Activated naive CD8-positive, alpha-beta T cell treated with anti-CD3 and anti-CD28 coated beads for 36 hours (primary cell): Measurements from ENCODE around the gene SRRT. TPM values are rescaled to one million over a fixed set of nuclear protein-coding genes. Genes with fewer than 3 reads are reported as not detected.
A peak's percentile ranks its signal among the peaks of the same experiment; 100 is the strongest.

Experiments used
- DNase-seq: peaks from one replicate; pipeline ENCODE4 v3.0.0; 2021
- H3K27ac Mint-ChIP-seq: one replicate; pipeline ENCODE4 v1.8.0; 2022; ENCODE audit warnings: mild to moderate bottlenecking, moderate library complexity, mixed read lengths
- H3K27me3 Mint-ChIP-seq: one replicate; pipeline ENCODE4 v1.8.0; 2022; ENCODE audit warnings: mild to moderate bottlenecking, mixed read lengths
- H3K36me3 Mint-ChIP-seq: one replicate; pipeline ENCODE4 v1.8.0; 2021; ENCODE audit warnings: mild to moderate bottlenecking, mixed read lengths
- H3K4me1 Mint-ChIP-seq: one replicate; pipeline ENCODE4 v1.8.0; 2021; ENCODE audit warnings: mixed read lengths
- H3K4me3 Mint-ChIP-seq: one replicate; pipeline ENCODE4 v1.8.0; 2022; ENCODE audit warnings: mild to moderate bottlenecking, moderate library complexity, mixed read lengths
- H3K9me3 Mint-ChIP-seq: one replicate; pipeline ENCODE4 v1.8.0; 2022; ENCODE audit warnings: mixed read lengths
- total RNA-seq, 2 experiments: library from RNA; stranded (reverse); gene quantifications; one replicate each; pipeline ENCODE4 v1.2.3, GENCODE V29; 2021

SRRT gene
- total RNA-seq, 2 experiments from 2014 or later = 296 to 297 TPM

- Mint-ChIP-seq H3K36me3 (peaks cover 57% of the 10 kb centered on the region), H3K9me3 (no peaks in the 10 kb centered on the region), H3K4me1 (peaks cover 50% of the 10 kb centered on the region), H3K27me3 (no peaks in the 10 kb centered on the region), H3K27ac (peak overlapping the region; percentile 62), H3K4me3 (peak overlapping the region; percentile 39)
- DNase-seq = no peak
These were observed 10.0 kb downstream of the SRRT start for GRCh38 chr7:100884736-100885439.

GRCh38 chr7:100885440-100886141, 10.7 kb downstream of the SRRT start:
- Mint-ChIP-seq H3K9me3 (no peaks in the 10 kb centered on the region), H3K27me3 (peaks cover 6% of the 10 kb centered on the region), H3K36me3 (peaks cover 52% of the 10 kb centered on the region), H3K27ac (peak overlapping the region; percentile 62), H3K4me1 (peaks cover 52% of the 10 kb centered on the region), H3K4me3 (no peak overlapping the region)
- DNase-seq = no peak

GRCh38 chr7:100886142-100886935, 11.4 kb downstream of the SRRT start:
- Mint-ChIP-seq H3K27ac (peak overlapping the region; percentile 91), H3K4me3 (peak overlapping the region; percentile 50), H3K36me3 (peaks cover 46% of the 10 kb centered on the region), H3K4me1 (peaks cover 55% of the 10 kb centered on the region), H3K9me3 (no peaks in the 10 kb centered on the region), H3K27me3 (peaks cover 12% of the 10 kb centered on the region)
- DNase-seq = no peak

DNA sequence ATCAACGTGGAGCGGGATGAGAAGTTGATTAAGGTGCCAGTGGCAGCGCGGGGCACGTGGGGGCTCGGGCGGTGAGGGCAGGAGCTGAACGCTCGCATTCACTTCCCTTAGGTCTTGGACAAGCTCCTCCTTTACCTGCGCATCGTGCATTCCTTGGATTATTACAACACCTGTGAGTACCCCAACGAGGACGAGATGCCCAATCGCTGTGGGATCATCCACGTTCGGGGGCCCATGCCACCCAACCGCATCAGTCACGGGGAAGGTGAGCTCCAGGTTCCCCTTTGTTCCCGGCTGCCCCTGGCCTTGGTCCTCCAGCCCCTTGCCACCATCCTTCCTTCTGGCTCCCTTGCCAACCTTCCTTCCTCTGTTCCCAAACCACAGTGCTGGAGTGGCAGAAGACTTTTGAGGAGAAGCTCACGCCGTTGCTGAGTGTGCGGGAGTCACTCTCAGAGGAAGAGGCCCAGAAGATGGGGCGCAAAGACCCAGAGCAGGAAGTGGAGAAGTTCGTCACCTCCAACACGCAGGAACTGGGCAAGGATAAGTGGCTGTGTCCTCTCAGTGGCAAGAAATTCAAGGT, 12.1 kb downstream of the SRRT start:
- peak overlapping the region; percentile 91 for H3K27ac Mint-ChIP-seq
- H3K4me1 Mint-ChIP-seq = peaks cover 56% of the 10 kb centered on the region
- H3K4me3 Mint-ChIP-seq = peak overlapping the region; percentile 87
- no peaks in the 10 kb centered on the region for H3K9me3 Mint-ChIP-seq
- peaks cover 43% of the 10 kb centered on the region for H3K36me3 Mint-ChIP-seq
- peaks cover 19% of the 10 kb centered on the region for H3K27me3 Mint-ChIP-seq
- DNase-seq = no peak

- H3K4me1 Mint-ChIP-seq = peaks cover 56% of the 10 kb centered on the region
- H3K27ac Mint-ChIP-seq = peak overlapping the region; percentile 91
- H3K9me3 Mint-ChIP-seq = no peaks in the 10 kb centered on the region
- H3K4me3 Mint-ChIP-seq = peak overlapping the region; percentile 87
- peaks cover 24% of the 10 kb centered on the region for H3K27me3 Mint-ChIP-seq
- peak; percentile 61 for DNase-seq
- peaks cover 43% of the 10 kb centered on the region for H3K36me3 Mint-ChIP-seq
These were observed 12.8 kb downstream of the SRRT start for GRCh38 chr7:100887516-100888290.

- H3K27ac Mint-ChIP-seq = peak overlapping the region; percentile 91
- DNase-seq = no peak
- H3K9me3 Mint-ChIP-seq = no peaks in the 10 kb centered on the region
- H3K4me1 Mint-ChIP-seq = peaks cover 51% of the 10 kb centered on the region
- H3K27me3 Mint-ChIP-seq = peaks cover 28% of the 10 kb centered on the region
- H3K4me3 Mint-ChIP-seq = peak overlapping the region; percentile 87
- peaks cover 38% of the 10 kb centered on the region for H3K36me3 Mint-ChIP-seq
These were observed 13.5 kb downstream of the SRRT start for GRCh38 chr7:100888291-100888987.

DNA sequence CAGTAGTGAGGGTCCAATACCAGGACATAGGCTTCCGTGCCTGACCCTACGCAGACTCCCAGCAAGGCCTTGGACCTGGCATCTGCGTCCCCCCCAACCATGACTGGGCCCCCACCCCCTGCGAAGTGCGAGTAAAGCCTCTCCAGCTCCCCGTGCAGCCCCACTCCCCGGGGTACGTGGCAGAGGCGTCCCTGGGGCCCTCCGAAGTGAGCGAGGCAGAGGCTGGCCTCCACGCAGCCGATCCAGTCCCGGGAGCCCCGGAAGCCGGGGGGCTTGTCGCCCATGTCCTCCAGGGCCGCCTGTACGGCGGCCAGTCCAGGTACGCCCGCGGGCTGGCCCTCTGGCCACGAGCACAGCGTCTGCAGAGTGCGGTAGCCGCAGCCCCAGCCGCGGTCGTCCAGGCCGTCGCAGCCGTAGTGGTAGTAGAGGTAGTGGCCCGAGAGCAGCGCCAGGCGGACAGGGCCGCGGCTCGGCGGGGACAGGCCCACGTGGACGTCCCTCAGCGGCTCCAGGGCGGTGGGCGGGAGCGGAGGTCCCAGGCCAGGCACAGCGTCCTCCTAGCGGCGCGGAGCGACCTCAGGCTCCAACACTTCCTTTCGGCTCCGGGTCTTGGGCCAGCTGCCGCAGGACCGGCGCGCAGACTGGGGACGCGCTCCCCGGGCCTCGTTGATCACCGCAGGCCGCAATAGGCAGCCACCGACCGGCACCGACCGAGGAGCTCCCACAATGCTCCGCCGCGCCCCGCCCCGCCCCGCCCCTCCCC, 14.3 kb downstream of the SRRT start, which contains the start of gene UFSP1:
Gene UFSP1 (minus strand): TSS at position 728 of the 763 bp plus-strand sequence. CDS start 444 bp downstream, at position 284.
- peaks cover 32% of the 10 kb centered on the region for H3K36me3 Mint-ChIP-seq
- peaks cover 33% of the 10 kb centered on the region for H3K27me3 Mint-ChIP-seq
- peak within 1 kb of the TSS; percentile 91 for H3K27ac Mint-ChIP-seq
- peak within 1 kb of the TSS; percentile 87 for H3K4me3 Mint-ChIP-seq
- H3K4me1 Mint-ChIP-seq = peaks cover 44% of the 10 kb centered on the region
- no peaks in the 10 kb centered on the region for H3K9me3 Mint-ChIP-seq
- DNase-seq = no peak

DNA sequence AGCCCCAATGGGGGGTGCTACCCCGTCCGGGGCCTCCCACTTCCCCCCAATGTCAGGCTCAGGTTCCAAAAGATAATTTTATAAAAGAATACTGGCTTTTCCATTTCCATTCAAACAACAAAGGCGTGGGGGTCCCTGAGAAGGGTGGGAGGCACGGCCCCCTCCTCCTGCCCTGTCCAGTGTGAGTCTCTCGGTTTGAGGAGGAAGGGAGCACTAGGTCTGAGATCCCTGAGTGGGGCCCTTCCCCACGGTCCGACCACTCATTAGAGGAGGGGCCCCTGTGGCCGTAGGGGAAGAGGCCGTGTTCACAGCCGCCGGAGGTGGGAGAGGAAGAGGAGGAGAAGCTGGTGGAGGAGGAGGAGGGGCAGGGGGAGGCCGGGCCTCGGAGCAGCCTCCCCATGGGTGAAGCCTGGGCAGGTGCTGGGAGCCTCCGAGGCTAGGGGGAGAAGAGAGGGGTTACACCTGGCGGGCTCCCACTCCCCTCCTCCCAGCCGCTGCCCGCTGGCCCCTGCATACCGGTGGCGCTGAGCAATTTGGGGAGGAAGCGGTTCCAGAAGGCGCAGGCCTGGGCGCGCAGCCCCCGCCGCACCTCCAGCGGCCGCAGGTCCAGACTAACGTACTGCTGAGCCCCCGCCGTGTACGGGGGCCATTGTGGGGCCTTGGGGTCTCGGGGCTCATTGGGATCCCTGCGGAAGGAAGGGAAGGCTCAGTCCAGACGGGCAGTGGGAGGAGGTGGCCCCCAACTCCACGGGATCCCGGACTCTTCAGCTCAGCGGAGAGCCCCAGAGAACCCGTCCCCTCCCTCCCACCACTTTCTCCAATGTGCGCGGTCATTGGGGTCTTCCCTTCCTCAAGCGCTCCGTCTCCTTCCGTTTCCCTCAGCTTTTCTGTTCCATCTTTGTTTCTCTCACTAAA, 16.0 kb downstream of the SRRT start:
- no peak for DNase-seq
- H3K4me1 Mint-ChIP-seq = peaks cover 33% of the 10 kb centered on the region
- H3K36me3 Mint-ChIP-seq = peaks cover 21% of the 10 kb centered on the region
- peaks cover 37% of the 10 kb centered on the region for H3K27me3 Mint-ChIP-seq
- peak overlapping the region; percentile 76 for H3K4me3 Mint-ChIP-seq
- no peaks in the 10 kb centered on the region for H3K9me3 Mint-ChIP-seq
- H3K27ac Mint-ChIP-seq = peak overlapping the region; percentile 74

DNA sequence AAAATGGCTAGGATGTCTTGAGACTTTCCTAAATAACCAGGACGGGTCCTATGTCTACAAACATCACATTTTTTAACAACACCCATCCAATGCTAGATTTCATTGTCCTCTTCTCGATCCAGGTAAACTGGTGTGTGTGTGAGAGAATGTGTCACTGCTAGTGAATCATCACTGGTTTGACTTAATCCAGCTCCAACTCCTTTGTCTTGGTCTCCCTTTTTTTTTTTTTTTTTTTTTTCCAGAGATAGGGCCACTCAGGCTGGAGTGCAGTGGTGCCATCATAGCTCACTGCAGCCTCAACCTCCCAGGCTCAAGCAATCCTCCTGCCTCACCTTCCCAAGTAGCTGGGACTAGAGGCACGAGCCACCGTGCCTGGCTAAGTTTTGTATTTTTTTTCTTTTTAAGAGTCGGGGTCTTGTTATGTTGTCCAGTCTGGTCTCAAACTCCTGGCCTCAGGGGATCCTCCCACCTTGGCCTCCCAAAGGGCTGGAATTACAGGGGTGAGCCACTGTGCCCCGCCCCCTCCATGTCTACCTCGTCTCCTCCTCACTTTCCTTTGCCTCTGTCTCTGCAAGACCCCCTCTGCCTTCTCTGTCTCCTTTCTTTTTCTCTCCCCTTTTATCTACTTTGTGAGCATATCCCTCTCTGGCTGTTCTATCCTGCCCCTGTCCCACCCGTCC, 16.8 kb downstream of the SRRT start:
- Mint-ChIP-seq H3K4me1 (peaks cover 32% of the 10 kb centered on the region), H3K36me3 (peaks cover 21% of the 10 kb centered on the region), H3K4me3 (peak overlapping the region; percentile 62), H3K27ac (no peak overlapping the region), H3K27me3 (peaks cover 44% of the 10 kb centered on the region), H3K9me3 (no peaks in the 10 kb centered on the region)
- no peak for DNase-seq

DNA sequence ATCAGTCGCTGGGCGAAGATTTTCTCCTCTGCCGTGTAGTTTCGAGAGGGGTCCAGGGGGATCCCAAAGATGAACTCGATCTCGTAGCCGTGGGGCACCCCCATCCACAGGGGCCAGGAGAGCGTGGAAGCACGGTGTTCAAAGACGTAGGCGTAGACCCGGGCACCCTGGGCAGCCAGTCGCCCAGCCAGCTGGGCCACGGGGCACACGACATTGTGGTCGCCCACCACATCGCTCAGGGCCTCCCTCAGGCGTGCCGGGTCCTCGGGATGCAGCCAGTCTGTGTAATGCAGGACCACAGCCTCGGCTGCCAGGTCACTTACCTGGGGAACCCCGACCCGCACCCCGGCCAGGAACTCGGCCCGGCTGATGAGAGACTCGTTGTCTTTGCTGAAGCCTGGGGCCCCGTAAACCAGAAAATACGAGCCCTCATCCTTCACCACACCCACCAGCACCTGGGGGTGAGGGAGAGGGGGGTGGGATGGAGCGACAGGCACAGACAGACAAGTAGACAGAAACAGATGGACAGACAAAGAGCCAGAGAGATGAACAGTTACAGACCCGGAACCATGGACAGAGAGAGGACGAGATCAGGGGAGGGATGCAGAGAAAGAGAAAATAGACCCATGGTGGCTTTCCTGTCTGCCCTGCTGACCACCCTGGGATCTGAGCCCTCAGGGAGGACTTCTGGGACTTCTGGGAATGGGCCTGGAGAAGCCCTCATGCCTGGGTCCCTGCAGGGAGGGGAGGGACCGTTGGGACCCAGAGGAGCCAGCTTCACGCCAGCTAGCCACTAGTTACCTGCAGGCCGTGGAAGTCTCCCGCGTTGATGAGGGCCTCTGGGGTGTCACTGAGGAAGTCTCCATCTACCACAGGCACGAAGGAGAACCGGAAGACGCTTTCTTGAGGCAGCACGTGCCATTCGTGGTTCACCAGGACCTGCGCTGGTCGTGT, 17.7 kb downstream of the SRRT start:
- no peaks in the 10 kb centered on the region for H3K9me3 Mint-ChIP-seq
- no peak overlapping the region for H3K4me3 Mint-ChIP-seq
- peaks cover 12% of the 10 kb centered on the region for H3K36me3 Mint-ChIP-seq
- peaks cover 24% of the 10 kb centered on the region for H3K4me1 Mint-ChIP-seq
- no peak overlapping the region for H3K27ac Mint-ChIP-seq
- no peak for DNase-seq
- peaks cover 49% of the 10 kb centered on the region for H3K27me3 Mint-ChIP-seq

DNA sequence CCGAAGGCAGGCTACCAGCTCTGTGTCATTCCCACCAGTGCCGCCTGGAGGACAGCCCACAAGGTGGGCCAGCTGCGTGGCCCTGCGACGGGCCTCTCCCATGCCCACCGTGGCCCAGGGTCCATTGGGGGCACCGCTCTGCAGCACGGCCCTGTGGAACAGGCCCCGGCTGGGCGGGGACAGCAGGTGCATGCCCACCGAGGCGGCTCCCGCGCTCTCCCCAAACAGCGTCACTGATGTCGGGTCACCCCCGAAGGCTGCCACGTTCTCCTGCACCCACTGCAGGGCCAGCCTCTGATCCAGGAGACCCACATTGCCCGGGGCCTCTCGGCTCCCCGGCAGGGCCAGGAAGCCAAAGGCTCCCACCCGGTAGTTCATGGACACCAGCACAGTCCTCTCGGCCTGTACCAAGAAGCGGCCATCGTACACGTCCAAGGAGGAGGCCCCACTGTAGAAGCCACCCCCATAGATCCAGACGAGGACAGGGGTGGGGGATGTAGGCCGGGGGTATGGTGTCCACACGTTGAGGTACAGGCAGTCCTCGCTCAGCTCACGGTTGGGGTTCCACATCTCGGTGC, 18.5 kb downstream of the SRRT start:
- H3K36me3 Mint-ChIP-seq = peaks cover 5% of the 10 kb centered on the region

More for the DNA sequence above, 18.5 kb downstream of the SRRT start:
- Mint-ChIP-seq H3K4me3 (no peak overlapping the region), H3K4me1 (peaks cover 17% of the 10 kb centered on the region), H3K27ac (no peak overlapping the region), H3K9me3 (no peaks in the 10 kb centered on the region), H3K27me3 (peaks cover 57% of the 10 kb centered on the region)
- DNase-seq = no peak
